SU-DHL-6 (cell line): ENCODE results near the gene SPAG8.

Experiments
- EZH2phosphoT487 ChIP-seq: fragments of 200-600 bp; sonication (generic), shearing (Covaris generic); conservative IDR thresholded peaks from 2 replicates; pipeline ENCODE4 v1.6.1; 2018; ENCODE audit warnings: mild to moderate bottlenecking, antibody characterized with exemption, low read length, moderate library complexity, mixed read lengths
- TF ChIP-seq, protein P1 (sequence below): fragments of 200-600 bp; sonication (generic); IDR thresholded peaks from one replicate; pipeline ENCODE4 v1.5.1; 2017; ENCODE audit warnings: antibody characterized with exemption, mild to moderate bottlenecking, low read length, moderate library complexity; ENCODE audit not compliant: insufficient read depth, poor library complexity, severe bottlenecking

DNA sequence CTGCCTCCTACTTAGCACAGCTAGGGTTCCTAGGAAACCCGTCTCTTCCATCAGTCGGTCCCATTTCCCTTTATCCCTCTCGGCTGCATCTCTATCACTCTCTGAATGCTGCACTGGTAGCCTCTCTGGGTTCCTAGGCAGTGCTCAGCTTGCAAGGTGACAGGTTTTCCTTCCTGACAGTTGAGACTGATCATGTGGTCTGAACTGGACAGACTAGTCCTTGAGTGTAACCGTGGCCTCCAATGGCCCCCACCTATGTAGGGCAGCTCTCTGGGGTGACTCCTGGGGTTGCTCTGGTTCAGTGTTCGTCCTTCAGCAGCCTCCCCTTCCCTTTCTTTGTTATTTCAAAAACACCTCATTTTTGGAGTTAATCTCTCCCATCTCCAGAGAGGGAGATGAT lies 20.8 kb upstream of the SPAG8 start:
- TF ChIP-seq, protein P1, sequence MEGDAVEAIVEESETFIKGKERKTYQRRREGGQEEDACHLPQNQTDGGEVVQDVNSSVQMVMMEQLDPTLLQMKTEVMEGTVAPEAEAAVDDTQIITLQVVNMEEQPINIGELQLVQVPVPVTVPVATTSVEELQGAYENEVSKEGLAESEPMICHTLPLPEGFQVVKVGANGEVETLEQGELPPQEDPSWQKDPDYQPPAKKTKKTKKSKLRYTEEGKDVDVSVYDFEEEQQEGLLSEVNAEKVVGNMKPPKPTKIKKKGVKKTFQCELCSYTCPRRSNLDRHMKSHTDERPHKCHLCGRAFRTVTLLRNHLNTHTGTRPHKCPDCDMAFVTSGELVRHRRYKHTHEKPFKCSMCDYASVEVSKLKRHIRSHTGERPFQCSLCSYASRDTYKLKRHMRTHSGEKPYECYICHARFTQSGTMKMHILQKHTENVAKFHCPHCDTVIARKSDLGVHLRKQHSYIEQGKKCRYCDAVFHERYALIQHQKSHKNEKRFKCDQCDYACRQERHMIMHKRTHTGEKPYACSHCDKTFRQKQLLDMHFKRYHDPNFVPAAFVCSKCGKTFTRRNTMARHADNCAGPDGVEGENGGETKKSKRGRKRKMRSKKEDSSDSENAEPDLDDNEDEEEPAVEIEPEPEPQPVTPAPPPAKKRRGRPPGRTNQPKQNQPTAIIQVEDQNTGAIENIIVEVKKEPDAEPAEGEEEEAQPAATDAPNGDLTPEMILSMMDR: no peak
- TF ChIP-seq EZH2phosphoT487: no peak
